Measurements from ENCODE around the gene PARP8. TPM values are rescaled to one million over a fixed set of nuclear protein-coding genes. Genes with fewer than 3 reads are reported as not detected.

The PARP8 gene
- total RNA-seq, 1 experiment from 2014 or later = 0.07 TPM

DNA sequence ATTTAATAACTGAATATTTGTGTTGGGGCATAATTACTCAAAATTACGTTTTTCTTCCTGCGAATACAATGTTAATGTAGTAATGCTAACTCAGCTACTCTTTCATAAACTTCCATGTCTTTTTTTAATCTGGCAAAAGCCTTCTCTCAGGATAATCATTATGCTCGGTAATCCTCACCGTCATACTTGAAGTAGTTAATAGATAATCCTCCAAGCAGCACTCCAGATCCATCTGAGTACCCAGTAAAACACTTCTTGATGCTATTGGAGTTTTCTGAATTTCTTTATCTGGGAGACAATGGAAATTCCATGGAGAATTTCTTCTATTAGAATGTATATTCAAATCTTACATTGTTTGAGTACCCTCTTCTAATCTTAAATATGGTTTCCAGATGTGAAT is 34.3 kb downstream of the PARP8 start:
- BruUV-seq (replicated peaks) = no TSS peak
- intact Hi-C loops (cut with micrococcal nuclease) = no loop called here
- H4K20me1 ChIP-seq (ENCODE audit: low read length) = no peaks in the 10 kb centered on the region
- H3K27ac ChIP-seq (ENCODE audit: low read length) = no peak overlapping the region
- H3K4me2 ChIP-seq (ENCODE audit: low read length) = no peak overlapping the region
- ATAC-seq (no peak), DNase-seq (no peak)
- no peaks in the 10 kb centered on the region for H3K36me3 ChIP-seq (ENCODE audit: low read depth, low read length)
- no peaks in the 10 kb centered on the region for H3K27me3 ChIP-seq (ENCODE audit: low read length)
- no peak overlapping the region for H3K4me3 ChIP-seq (ENCODE audit: low read length)
- H3K9me2 ChIP-seq (replicated peaks; ENCODE audit: low read length) = no peaks in the 10 kb centered on the region
- no peaks in the 10 kb centered on the region for H3K9me3 ChIP-seq (ENCODE audit: low read length)
- H3K4me1 ChIP-seq (ENCODE audit: insufficient read depth, low read length) = no peaks in the 10 kb centered on the region
- H3K9ac ChIP-seq (ENCODE audit: low read length) = no peak overlapping the region
- H3F3A ChIP-seq (ENCODE audit: low read length, unreplicated experiment) = no peaks in the 10 kb centered on the region
- TF ChIP-seq EZH2 (IDR thresholded peaks at IDR 0.05; ENCODE audit: low read length, unreplicated experiment) = no peak
- no peak for TF ChIP-seq CTCF (conservative IDR thresholded peaks at IDR 0.05; ENCODE audit: low read depth, low read length)
- TF ChIP-seq EZH2phosphoT487 (IDR thresholded peaks at IDR 0.05; ENCODE audit: borderline replicate concordance, low read length) = no peak
- H2AFZ ChIP-seq (ENCODE audit: low read length) = no peak overlapping the region
- no peaks in the 10 kb centered on the region for H3K79me2 ChIP-seq (ENCODE audit: low read length)
- POLR2A ChIA-PET (ENCODE audit: unreplicated experiment) = no interaction called here
- CTCF ChIA-PET = no interaction called here

GRCh38 chr5:50702615-50703366 is 36.4 kb downstream of the PARP8 start:
- no peak for ATAC-seq
- Histone ChIP-seq H3K4me1 (ENCODE audit: insufficient read depth, low read length) (no peaks in the 10 kb centered on the region), H2AFZ (ENCODE audit: low read length) (no peak overlapping the region), H3K9me3 (ENCODE audit: low read length) (no peaks in the 10 kb centered on the region), H3K27me3 (ENCODE audit: low read length) (no peaks in the 10 kb centered on the region), H3K79me2 (ENCODE audit: low read length) (no peaks in the 10 kb centered on the region), H3F3A (ENCODE audit: low read length, unreplicated experiment) (no peaks in the 10 kb centered on the region), H4K20me1 (ENCODE audit: low read length) (no peaks in the 10 kb centered on the region), H3K4me3 (ENCODE audit: low read length) (no peak overlapping the region), H3K9me2 (replicated peaks; ENCODE audit: low read length) (no peaks in the 10 kb centered on the region), H3K36me3 (ENCODE audit: low read depth, low read length) (no peaks in the 10 kb centered on the region), H3K4me2 (ENCODE audit: low read length) (no peak overlapping the region), H3K27ac (ENCODE audit: low read length) (no peak overlapping the region), H3K9ac (ENCODE audit: low read length) (no peak overlapping the region)
- no peak for DNase-seq
- ChIA-PET CTCF (no interaction called here), POLR2A (ENCODE audit: unreplicated experiment) (no interaction called here)
- intact Hi-C loops (cut with micrococcal nuclease) = no loop called here
- TF ChIP-seq EZH2 (IDR thresholded peaks at IDR 0.05; ENCODE audit: low read length, unreplicated experiment) (no peak), CTCF (conservative IDR thresholded peaks at IDR 0.05; ENCODE audit: low read depth, low read length) (no peak), EZH2phosphoT487 (IDR thresholded peaks at IDR 0.05; ENCODE audit: borderline replicate concordance, low read length) (no peak)
- BruUV-seq (replicated peaks) = no TSS peak

DNA sequence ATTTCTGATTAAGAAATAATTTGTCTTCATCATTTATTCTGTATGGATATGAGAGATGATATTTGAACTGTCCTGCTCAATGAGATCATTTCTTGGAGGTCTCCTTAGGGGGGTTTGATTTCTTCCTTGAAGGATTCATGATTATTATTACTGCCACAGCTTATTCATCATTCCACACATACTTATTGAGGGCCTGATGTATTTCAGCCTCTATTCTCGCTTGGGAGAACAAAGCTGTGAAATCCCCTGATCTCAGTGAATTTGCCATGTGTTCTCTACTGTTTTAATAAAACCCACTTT is 36.9 kb downstream of the PARP8 start:
- H3F3A ChIP-seq (ENCODE audit: low read length, unreplicated experiment) = no peaks in the 10 kb centered on the region
- no peaks in the 10 kb centered on the region for H3K9me2 ChIP-seq (replicated peaks; ENCODE audit: low read length)
- ChIA-PET POLR2A (ENCODE audit: unreplicated experiment) (no interaction called here), CTCF (no interaction called here)
- no peak overlapping the region for H3K4me3 ChIP-seq (ENCODE audit: low read length)
- TF ChIP-seq EZH2 (IDR thresholded peaks at IDR 0.05; ENCODE audit: low read length, unreplicated experiment) (no peak), EZH2phosphoT487 (IDR thresholded peaks at IDR 0.05; ENCODE audit: borderline replicate concordance, low read length) (no peak), CTCF (conservative IDR thresholded peaks at IDR 0.05; ENCODE audit: low read depth, low read length) (no peak)
- no peak overlapping the region for H2AFZ ChIP-seq (ENCODE audit: low read length)
- no peak overlapping the region for H3K27ac ChIP-seq (ENCODE audit: low read length)
- H4K20me1 ChIP-seq (ENCODE audit: low read length) = no peaks in the 10 kb centered on the region
- intact Hi-C loops (cut with micrococcal nuclease) = no loop called here
- ATAC-seq (no peak), DNase-seq (no peak)
- H3K79me2 ChIP-seq (ENCODE audit: low read length) = no peaks in the 10 kb centered on the region
- H3K27me3 ChIP-seq (ENCODE audit: low read length) = no peaks in the 10 kb centered on the region
- no peak overlapping the region for H3K4me2 ChIP-seq (ENCODE audit: low read length)
- no peaks in the 10 kb centered on the region for H3K9me3 ChIP-seq (ENCODE audit: low read length)
- H3K36me3 ChIP-seq (ENCODE audit: low read depth, low read length) = no peaks in the 10 kb centered on the region
- no peaks in the 10 kb centered on the region for H3K4me1 ChIP-seq (ENCODE audit: insufficient read depth, low read length)
- H3K9ac ChIP-seq (ENCODE audit: low read length) = no peak overlapping the region
- BruUV-seq (replicated peaks) = no TSS peak

All from PC-3 (cell line).